ENCODE measurements around the gene SLC16A3. TPM values are rescaled to one million over a fixed set of nuclear protein-coding genes. Genes with fewer than 3 reads are reported as not detected.

Gene SLC16A3
- total and polyA plus RNA-seq, 2 of the 8 experiments (the other 6 are each of a cell fraction or from before 2014, with no cell fraction given): 3.8 to 8.7 TPM

DNA sequence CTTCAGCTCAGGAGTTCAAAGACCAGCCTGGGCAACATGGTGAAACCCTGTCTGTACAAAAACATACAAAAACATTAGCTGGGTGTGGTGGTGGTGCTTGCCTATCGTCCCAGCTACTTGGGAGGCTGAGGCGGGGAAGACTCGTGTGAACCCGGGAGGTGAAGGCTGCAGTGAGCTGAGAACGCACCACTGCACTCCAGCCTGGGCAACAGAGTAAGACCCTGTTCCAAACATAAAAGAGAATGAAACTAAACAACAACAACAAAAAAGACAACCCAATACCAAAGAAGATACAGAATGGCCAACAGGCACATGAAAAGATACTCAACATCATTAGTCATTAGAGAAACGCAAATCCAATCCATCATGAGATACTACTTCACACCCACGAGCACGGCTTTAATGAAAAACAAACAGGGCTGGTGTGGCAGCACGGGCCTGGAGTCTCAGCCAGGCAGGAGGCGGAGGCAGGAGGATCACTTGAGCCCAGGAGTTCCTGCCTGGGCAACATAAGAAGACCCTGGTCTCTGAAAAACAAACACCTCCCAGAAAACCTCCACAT lies 7.4 kb upstream of the SLC16A3 start:
- POLR2A ChIA-PET (ENCODE audit: partially characterized antibody): no interaction called here

More for the DNA sequence above, 7.4 kb upstream of the SLC16A3 start:
- Histone ChIP-seq H3K9me3 (ENCODE audit: insufficient read depth in 2 of 2, low read depth in 1 of 2, low read length in 1 of 2) (no peaks in the 10 kb centered on the region), H3K36me3 (ENCODE audit: control insufficient read depth in 2 of 4, insufficient read depth in 4 of 4, low read length in 3 of 4) (no peaks in the 10 kb centered on the region), H3K79me1 (ENCODE audit: low read depth, low read length) (no peaks in the 10 kb centered on the region; the same call in 1 of the 2 replicates), H3K9ac (replicated peaks in 1 of 4; ENCODE audit: extremely low read depth in 1 of 4, low read depth in 3 of 4, low read length in 3 of 4) (no peak overlapping the region), H4K5ac (ENCODE audit: insufficient read length, low read depth, low read length) (no peak overlapping the region), H3K27me3 (replicated peaks in 1 of 4; ENCODE audit: control insufficient read depth in 3 of 4, extremely low read depth in 1 of 4, insufficient read depth in 3 of 4, low read length in 3 of 4) (peaks cover 0 to 4% (median 2%) of the 10 kb centered on the region in 4 experiments; a peak in 4 of 7 replicates), H2BK20ac (ENCODE audit: low read length) (no peak overlapping the region), H3K4ac (replicated peaks; ENCODE audit: insufficient read length, low read depth, low read length) (no peak overlapping the region), H2BK15ac (ENCODE audit: low read length) (no peak overlapping the region), H3K4me2 (ENCODE audit: insufficient read depth in 1 of 2, low read depth in 2 of 2, low read length in 2 of 2) (no peak overlapping the region), H2BK5ac (ENCODE audit: low read depth, low read length) (no peak overlapping the region), H3K27ac (ENCODE audit: low read depth, low read length) (no peak overlapping the region), H3K18ac (ENCODE audit: extremely low read depth, low read length) (no peak overlapping the region), H2BK120ac (replicated peaks; ENCODE audit: low read depth, low read length) (no peak overlapping the region), H3K79me2 (ENCODE audit: control insufficient read depth in 1 of 2, insufficient read depth in 2 of 2, low read length in 2 of 2) (no peaks in the 10 kb centered on the region), H3K23me2 (ENCODE audit: low read depth, low read length) (no peaks in the 10 kb centered on the region), H3K56ac (replicated peaks; ENCODE audit: insufficient read length, low read depth, low read length) (no peak overlapping the region), H2AK5ac (ENCODE audit: low read depth, low read length) (no peak overlapping the region), H4K8ac (ENCODE audit: extremely low read depth, insufficient read depth, low read length) (no peak overlapping the region), H3K4me3 (ENCODE audit: extremely low read depth in 1 of 4, insufficient read depth in 2 of 4, low read depth in 3 of 4, low read length in 4 of 4) (no peak overlapping the region), H4K20me1 (replicated peaks in 1 of 2; ENCODE audit: control insufficient read depth in 1 of 2, insufficient read depth in 2 of 2, low read length in 2 of 2) (peaks cover 0 to 1% of the 10 kb centered on the region in 2 experiments), H2AFZ (ENCODE audit: low read length) (no peak overlapping the region), H4K91ac (replicated peaks; ENCODE audit: insufficient read length, low read length) (no peak overlapping the region), H2BK12ac (ENCODE audit: low read depth, low read length) (no peak overlapping the region), H3K4me1 (replicated peaks in 1 of 4; ENCODE audit: control insufficient read depth in 3 of 4, insufficient read depth in 4 of 4, low read length in 3 of 4) (no peaks in the 10 kb centered on the region), H3K23ac (ENCODE audit: insufficient read length) (no peak overlapping the region), H3K14ac (ENCODE audit: insufficient read length) (no peak overlapping the region)
- 85% methylated on average over 10 of the region's 10 CpGs; no CpG with 5 or more reads in 1 of the 2 experiments for WGBS, 2 experiments (ENCODE audit: extremely low coverage in 1 of 2, insufficient coverage in 1 of 2, insufficient read length in 1 of 2, insufficient replicate concordance in 2 of 2, low coverage in 1 of 2, low lambda C conversion rate in 2 of 2, missing lambda C conversion rate in 1 of 2)
- no peak for FAIRE-seq
- no peak for DNase-seq (ENCODE audit: low read depth in 1 of 2, low spot score in 2 of 2)
- TF ChIP-seq ZNF274 (IDR thresholded peaks at IDR 0.05; ENCODE audit: borderline replicate concordance, extremely low read depth, low read length): no peak
- no peak for TF ChIP-seq BCL11A (IDR thresholded peaks at IDR 0.05; ENCODE audit: low read depth in 2 of 2, low read length in 2 of 2)
- TF ChIP-seq YY1 (IDR thresholded peaks at IDR 0.05; ENCODE audit: low read depth, low read length): no peak
- no peak for TF ChIP-seq ASH2L (IDR thresholded peaks at IDR 0.05; ENCODE audit: low read length)
- TF ChIP-seq RFX5 (IDR thresholded peaks at IDR 0.05; ENCODE audit: borderline replicate concordance, low read depth, low read length): no peak
- no peak for TF ChIP-seq HDAC6 (IDR thresholded peaks at IDR 0.05; ENCODE audit: low read depth, low read length)
- no peak for TF ChIP-seq SAP30 (IDR thresholded peaks at IDR 0.05; ENCODE audit: insufficient read depth, insufficient replicate concordance, low read length)
- no peak for TF ChIP-seq RXRA (IDR thresholded peaks at IDR 0.05; ENCODE audit: insufficient read depth, low read depth, low read length)
- TF ChIP-seq PHF8 (conservative IDR thresholded peaks at IDR 0.05; ENCODE audit: low read depth, low read length): no peak
- TF ChIP-seq, protein P1, sequence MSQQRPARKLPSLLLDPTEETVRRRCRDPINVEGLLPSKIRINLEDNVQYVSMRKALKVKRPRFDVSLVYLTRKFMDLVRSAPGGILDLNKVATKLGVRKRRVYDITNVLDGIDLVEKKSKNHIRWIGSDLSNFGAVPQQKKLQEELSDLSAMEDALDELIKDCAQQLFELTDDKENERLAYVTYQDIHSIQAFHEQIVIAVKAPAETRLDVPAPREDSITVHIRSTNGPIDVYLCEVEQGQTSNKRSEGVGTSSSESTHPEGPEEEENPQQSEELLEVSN (IDR thresholded peaks at IDR 0.05): no peak
- TF ChIP-seq CBX5 (IDR thresholded peaks at IDR 0.05; ENCODE audit: low read depth, low read length): no peak
- no peak for TF ChIP-seq POLR2AphosphoS5 (IDR thresholded peaks at IDR 0.05; ENCODE audit: low read depth, low read length)
- no peak for TF ChIP-seq NRF1 (IDR thresholded peaks at IDR 0.05; ENCODE audit: low read depth, low read length)
- CTCF ChIA-PET (ENCODE audit: partially characterized antibody): interaction anchor here (2.9 kb wide), 1 partner anchor 8 kb away, joined by 9 read pairs; the partner anchor contains the start of gene SLC16A3

All from H1 (cell line).